Spleen (tissue), 7 donors: ENCODE measurements around the gene LSM7.

Source experiments
- POLR2A ChIP-seq, 3 donors: fragments of 450-650 bp; IDR thresholded peaks; one replicate each; pipeline ENCODE4 v1.5.1; 2017; ENCODE audit warnings: antibody characterized with exemption in 3 of 3, mild to moderate bottlenecking in 1 of 3
- TF ChIP-seq, protein P1 (sequence below), 11 experiments: fragments of 200-600 bp in 7 of 11; fragments of 450-650 bp in 4 of 11; sonication (generic) in 4 of 11; IDR thresholded peaks in 8 of 11; conservative IDR thresholded peaks in 3 of 11; 1 replicate in 7 of 11; 2 replicates in 4 of 11; pipeline versions ENCODE4 v1.4.0 to v1.8.0; 2016 to 2021; ENCODE audit warnings: antibody characterized with exemption in 11 of 11, inconsistent platforms in 4 of 11, mild to moderate bottlenecking in 1 of 11
- donor health status: DM: no; HTN: no; CAD: no; lungs with moderate emphysema.
- donor health status: DM: no; HTN: no; CAD: no.
- donor health status: DM: no; HTN: no; CAD: no.

GRCh38 chr19:2306281-2306806 is 22.0 kb downstream of the LSM7 start:
- TF ChIP-seq, protein P1, sequence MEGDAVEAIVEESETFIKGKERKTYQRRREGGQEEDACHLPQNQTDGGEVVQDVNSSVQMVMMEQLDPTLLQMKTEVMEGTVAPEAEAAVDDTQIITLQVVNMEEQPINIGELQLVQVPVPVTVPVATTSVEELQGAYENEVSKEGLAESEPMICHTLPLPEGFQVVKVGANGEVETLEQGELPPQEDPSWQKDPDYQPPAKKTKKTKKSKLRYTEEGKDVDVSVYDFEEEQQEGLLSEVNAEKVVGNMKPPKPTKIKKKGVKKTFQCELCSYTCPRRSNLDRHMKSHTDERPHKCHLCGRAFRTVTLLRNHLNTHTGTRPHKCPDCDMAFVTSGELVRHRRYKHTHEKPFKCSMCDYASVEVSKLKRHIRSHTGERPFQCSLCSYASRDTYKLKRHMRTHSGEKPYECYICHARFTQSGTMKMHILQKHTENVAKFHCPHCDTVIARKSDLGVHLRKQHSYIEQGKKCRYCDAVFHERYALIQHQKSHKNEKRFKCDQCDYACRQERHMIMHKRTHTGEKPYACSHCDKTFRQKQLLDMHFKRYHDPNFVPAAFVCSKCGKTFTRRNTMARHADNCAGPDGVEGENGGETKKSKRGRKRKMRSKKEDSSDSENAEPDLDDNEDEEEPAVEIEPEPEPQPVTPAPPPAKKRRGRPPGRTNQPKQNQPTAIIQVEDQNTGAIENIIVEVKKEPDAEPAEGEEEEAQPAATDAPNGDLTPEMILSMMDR (IDR thresholded peaks at IDR 0.05 in 8 of 11, conservative IDR thresholded peaks at IDR 0.05 in 3 of 11) = no peak
- no peak for TF ChIP-seq POLR2A (IDR thresholded peaks at IDR 0.05)
